Stimulated activated CD8-positive, alpha-beta memory T cell treated with anti-CD3 and anti-CD28 coated beads, Interleukin-4, amount 100 ng/mL, for 4 hours (primary cell): ENCODE measurements around the gene CARM1.

Experiments used
- DNase-seq, 2 donors: peaks; one replicate each; pipeline ENCODE4 v3.0.0-alpha.2; 2020; ENCODE audit warnings: low read depth in 2 of 2, low spot score in 1 of 2

CARM1 gene

DNA sequence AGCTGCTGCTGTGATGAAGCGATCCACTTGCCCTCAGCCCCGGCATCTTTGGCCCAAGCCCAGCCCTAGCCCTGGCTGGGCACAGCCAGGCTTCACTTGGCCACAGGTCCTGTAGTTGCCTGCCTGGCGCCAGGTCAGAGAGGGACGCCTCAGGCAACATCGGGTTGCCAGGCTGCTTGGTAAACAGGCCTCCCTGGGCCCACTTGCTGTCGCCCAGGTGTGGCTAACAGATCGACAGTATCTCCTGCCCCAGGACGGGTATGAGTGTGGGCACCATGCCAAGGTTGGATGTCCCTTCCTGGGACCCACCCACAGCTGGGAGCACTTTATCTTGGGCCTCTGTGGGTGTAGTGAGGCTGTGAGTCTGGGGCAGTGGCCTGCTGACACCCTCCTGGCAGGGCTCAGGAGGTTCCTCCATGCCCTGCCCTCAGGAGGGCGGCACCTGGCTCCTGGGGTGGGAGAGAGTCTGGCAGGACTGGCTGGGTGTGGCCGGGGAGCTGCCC lies 27.8 kb downstream of the CARM1 start:
- no peak for DNase-seq

DNA sequence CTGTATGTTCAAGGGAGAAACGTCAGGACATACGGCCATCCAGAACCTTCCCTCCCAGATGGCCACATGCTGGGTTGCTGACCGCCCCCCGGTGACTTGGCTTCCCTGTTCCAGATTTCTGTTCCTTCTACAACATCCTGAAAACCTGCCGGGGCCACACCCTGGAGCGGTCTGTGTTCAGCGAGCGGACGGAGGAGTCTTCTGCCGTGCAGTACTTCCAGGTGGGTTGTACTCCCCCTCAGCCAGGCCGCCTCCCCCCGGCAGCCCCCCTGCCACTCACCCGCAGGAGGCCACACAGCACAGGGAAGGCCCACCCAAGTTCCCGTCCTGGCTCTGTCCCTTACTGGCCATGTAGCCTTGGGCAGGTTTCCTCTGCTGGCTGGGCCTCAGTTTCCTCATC lies 36.6 kb downstream of the CARM1 start:
- DNase-seq: no peak

DNA sequence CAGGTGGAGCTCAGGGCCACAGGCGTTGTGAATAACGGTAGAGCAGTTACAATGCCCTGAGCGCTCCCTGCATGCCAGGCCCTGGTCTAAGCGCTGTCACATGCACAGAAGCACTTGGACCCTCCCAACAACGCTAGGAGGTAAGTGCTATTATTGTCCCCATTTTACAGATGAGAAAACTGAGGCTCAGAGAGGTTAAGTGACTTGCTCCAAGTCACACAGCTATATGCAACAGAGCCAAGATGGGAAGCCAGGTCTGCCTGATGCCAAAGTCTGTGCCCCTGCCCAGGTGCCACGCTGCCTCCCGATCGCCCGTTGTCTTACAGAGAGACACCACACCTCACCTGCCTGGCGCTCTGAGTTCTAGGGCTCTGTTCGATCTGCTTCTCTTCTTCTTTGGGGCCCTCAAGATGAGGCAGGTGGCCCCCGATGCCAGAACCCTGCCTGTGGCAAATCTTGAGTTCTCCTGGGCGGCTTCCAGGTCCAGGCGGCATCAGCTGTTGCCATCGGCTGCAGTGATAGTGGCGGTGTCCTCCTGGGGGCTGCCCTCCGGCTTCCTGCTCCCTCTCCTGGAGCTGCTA lies 37.1 kb downstream of the CARM1 start:
- DNase-seq: no peak

DNA sequence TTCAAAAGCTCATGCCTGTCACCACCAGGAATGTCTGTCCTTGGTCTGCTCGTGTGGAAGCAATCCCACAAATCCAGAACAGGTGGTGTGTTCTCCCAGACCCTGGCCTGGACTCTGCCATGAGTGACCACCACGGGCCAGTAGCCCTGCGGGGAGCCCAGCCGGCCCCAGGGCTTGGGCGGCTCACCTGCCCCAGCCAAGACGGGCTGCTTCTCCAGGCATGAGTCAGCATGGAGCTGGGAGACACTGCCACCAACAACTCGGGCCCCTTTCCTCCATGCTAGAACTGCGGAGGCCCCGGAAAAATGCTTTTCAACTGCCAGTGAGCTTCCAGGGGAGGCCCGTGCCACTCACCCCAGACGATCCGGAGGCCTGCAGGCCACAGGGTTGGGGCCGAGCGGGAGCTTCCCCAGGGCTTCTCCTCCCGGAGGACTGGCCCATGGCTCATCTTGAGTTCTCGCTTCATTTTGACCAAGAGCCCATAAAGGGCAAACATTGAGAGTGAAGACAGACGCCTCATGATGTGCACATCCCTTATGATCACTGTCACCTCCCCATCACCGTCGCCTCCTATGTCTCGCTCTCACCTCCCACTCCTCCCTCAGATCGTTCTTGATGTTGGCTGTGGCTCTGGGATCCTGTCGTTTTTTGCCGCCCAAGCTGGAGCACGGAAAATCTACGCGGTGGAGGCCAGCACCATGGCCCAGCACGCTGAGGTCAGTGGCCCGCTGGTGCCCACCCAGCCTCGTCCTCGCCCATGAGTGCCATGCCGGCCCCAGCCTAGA lies 40.4 kb downstream of the CARM1 start:
- DNase-seq: no peak

DNA sequence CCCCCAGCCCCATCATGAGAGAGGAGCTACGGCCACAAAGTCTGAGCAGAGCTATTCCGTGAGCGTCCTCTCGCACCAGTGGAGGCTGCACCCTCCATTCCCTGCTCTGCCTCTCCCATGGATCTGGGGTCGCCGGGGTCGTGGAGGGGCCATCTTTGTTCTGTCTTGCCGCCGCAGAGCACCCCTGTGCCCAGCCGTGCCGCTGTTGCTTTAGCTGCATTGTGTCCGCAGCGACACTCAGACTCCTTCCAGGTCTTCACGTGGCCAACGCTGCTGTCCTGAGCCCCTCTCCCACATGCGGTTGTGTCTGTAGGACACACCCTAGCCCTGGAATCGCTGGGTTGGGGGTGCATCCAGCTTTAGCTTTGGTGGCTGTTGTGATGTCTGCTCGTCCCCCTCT lies 41.3 kb downstream of the CARM1 start:
- no peak for DNase-seq

DNA sequence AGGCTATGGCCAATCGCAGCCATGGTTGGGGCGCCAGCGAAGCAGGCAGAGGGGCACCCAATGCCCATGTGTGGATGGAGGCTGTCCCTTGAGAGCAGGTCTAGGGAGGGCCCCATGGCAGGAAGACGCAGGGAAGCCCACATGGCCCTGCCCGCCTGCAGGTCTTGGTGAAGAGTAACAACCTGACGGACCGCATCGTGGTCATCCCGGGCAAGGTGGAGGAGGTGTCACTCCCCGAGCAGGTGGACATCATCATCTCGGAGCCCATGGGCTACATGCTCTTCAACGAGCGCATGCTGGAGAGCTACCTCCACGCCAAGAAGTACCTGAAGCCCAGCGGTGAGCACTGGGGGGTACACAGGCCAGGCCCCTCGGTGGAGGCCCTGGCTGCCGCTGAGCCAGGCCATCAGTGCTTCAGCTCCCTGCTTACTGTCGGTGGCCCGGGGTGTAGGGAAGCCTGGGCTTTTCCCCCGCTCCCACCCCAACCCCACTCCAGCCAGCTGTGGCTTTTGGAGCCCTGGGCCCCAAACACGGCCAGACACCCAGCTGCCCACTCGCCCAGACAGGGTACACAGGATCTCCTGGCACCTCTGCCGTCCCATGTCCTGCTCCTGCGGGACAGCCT lies 42.5 kb downstream of the CARM1 start:
- DNase-seq: no peak

DNA sequence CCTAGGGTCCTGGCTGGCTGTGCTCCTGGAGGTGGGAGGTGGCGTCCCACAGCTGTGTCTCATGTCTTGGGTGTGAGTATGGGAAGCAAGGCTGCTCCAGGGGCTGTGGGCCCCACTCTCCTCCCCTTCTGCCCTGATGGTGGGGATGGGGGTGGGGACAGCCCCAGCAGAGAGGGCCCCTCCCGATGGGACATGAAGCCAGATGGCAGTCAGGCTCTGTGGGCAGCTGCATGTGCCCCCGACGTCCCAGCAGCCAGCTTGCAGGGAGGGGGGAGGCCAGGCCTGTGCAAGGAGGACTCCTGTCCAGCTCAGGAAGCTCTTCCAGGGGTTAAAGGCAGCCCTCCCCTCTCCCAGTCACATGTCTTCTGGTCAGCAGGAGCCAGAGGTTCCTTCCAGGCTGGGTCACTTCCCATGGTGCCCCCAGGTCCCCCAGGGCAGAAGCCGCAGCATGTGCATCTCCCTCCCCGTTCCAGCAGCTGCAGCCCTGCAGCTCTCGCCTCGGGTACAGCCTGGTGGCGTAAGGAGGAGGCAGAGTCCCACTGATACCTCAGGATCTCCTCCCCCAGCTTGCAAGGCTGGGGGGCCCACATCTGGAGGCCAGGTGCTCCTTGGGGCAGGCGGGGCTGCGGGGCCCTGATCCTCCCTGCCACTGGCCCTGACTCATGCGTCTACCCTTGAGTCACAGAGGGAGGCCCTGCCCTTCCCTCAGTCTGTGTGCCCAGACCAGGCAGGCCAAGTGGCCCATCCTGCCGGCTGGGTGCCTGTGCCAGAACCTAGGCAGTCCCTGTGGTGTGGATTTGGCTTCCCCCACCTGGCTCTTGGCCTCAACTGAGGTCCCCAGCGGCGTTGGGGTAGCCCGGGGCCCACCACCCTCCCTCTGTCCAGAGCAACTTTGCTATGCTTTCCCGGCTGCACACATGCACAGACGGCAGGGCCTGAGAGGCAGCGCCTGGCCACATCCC lies 44.1 kb downstream of the CARM1 start:
- no peak for DNase-seq

DNA sequence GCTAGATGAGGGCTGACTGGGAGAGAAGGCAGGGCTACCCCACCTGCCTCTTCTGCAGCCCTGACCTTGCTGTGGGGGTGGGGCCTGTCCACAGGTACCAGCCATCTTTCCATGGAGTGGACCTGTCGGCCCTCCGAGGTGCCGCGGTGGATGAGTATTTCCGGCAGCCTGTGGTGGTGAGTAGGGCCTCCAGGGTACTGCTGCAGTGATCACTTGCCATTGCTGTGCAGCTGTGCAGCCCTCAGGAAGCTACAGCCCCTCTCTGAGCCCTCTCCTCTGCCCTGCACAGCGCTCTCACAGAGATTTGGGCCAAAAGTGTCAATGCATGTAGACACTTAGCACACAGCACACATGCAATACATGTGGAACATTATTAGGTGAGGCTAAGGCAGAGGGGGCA lies 45.2 kb downstream of the CARM1 start:
- no peak for DNase-seq

DNA sequence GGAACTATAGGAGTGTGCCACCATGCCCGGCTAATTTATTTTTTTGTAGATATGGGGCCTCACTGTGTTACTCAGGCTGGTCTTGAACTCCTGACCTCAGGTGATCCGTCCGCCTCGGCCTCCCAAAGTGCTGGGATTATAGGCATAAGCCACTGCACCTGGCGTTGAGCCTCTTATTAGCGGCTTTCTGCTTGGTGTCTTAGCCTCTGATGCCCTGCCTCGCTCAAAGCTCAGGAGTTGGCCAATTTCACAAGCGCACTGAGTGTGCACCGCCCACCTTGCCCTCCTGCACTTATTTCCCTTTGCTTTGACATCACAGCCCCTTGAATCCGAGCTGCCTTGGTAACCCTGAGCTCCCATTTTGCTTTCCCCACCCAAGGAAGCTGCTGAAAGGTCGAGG lies 47.0 kb downstream of the CARM1 start:
- no peak for DNase-seq

DNA sequence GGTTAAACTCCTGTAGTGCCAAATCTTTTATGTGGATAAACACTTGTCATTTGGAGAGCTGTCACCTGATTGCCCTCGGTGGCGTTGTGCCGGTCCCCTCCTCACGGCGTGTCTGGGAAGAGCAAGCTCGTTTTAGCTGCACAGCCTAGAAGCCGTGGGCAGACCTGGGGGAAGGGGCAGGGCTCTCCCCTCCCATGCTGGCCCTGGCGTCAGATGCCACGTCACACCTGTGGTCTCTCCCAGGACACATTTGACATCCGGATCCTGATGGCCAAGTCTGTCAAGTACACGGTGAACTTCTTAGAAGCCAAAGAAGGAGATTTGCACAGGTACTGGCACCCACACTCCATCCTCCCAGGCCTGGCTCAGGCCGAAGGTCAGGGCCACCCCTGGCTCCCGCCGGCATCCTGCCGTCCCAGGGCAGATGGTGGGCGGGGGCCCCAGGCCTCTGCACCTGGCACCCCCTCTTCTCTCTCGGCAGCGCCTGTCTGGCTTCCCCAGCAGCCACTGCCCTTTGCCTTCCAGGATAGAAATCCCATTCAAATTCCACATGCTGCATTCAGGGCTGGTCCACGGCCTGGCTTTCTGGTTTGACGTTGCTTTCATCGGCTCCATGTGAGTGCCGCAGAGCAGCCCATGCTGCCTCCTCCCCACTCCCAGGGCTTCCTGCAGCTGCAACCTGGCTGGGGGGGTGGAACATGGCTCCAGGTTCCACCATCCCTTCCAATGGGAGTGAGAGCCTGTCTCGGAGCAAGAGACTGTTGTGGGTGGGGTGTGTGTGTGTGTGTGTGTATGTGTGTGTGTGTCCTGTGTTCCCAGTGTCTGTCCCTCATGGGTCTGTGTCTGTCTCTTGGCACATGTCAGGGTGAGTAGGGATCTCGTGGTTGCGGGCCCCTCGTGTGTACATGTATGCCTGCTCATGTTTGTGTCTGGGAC lies 48.3 kb downstream of the CARM1 start:
- DNase-seq: no peak

DNA sequence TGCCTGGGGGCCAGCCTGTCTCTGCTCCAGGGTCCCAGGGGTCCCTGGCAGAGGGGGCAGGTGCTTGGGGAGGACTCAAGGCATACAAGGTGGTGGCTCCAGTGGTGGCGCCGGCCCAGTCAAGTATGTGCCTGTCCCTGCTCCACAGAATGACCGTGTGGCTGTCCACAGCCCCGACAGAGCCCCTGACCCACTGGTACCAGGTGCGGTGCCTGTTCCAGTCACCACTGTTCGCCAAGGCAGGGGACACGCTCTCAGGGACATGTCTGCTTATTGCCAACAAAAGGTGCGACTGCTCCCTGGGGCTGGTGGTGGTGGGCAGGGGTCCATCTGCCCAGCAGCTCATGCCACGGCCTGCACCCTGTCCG lies 48.9 kb downstream of the CARM1 start:
- no peak for DNase-seq

DNA sequence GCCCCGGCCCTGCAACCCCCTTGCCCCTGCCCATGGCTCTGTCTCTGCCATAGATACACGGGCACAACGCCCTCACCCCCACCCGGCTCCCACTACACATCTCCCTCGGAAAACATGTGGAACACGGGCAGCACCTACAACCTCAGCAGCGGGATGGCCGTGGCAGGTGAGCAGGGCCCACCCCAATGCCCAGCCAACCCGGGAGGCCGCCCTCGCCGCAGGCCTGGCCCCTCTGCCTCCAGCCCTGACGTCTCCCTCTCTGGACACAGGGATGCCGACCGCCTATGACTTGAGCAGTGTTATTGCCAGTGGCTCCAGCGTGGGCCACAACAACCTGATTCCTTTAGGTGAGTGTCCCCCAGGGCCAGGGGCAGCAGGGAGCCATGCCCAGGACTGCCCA lies 49.4 kb downstream of the CARM1 start:
- no peak for DNase-seq

DNA sequence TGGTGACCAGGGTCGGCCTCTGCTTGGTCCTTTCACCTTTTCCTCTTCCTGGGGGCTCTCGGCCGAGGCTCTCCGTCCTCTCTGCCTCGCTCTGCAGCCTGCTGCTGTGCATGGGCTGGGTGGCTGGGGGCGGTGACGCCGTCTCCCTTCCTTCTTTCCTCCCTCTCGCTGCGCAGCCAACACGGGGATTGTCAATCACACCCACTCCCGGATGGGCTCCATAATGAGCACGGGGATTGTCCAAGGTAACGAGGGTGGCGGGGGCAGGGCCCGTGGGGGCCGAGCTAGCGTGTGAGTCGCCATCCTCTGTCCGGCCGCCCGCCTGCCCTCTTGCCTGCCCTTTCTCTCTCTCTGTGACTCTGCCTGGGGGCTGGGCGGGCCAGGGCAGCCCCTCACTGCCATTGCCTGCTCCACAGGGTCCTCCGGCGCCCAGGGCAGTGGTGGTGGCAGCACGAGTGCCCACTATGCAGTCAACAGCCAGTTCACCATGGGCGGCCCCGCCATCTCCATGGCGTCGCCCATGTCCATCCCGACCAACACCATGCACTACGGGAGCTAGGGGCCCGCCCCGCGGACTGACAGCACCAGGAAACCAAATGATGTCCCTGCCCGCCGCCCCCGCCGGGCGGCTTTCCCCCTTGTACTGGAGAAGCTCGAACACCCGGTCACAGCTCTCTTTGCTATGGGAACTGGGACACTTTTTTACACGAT lies 50.0 kb downstream of the CARM1 start:
- no peak for DNase-seq

DNA sequence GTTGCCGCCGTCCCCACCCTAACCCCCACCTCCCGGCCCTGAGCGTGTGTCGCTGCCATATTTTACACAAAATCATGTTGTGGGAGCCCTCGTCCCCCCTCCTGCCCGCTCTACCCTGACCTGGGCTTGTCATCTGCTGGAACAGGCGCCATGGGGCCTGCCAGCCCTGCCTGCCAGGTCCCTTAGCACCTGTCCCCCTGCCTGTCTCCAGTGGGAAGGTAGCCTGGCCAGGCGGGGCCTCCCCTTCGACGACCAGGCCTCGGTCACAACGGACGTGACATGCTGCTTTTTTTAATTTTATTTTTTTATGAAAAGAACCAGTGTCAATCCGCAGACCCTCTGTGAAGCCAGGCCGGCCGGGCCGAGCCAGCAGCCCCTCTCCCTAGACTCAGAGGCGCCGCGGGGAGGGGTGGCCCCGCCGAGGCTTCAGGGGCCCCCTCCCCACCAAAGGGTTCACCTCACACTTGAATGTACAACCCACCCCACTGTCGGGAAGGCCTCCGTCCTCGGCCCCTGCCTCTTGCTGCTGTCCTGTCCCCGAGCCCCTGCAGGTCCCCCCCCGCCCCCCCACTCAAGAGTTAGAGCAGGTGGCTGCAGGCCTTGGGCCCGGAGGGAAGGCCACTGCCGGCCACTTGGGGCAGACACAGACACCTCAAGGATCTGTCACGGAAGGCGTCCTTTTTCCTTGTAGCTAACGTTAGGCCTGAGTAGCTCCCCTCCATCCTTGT lies 50.7 kb downstream of the CARM1 start:
- no peak for DNase-seq

DNA sequence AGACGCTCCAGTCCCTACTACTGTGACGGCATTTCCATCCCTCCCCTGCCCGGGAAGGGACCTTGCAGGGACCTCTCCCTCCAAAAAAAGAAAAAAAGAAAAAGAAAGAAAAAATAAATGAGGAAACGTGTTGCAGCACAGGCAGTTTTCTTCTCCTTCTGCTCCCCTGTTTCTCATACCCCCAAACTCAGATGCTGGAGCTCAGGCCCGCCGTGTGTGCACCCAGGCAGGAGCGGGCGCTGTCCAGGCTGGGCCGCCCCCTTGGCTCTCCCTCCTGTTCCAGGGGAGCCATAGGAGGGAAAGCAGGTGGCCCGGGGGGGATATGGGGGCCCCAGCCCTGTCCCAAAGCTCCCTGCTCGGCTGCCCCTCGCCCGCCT lies 51.3 kb downstream of the CARM1 start:
- DNase-seq: no peak

DNA sequence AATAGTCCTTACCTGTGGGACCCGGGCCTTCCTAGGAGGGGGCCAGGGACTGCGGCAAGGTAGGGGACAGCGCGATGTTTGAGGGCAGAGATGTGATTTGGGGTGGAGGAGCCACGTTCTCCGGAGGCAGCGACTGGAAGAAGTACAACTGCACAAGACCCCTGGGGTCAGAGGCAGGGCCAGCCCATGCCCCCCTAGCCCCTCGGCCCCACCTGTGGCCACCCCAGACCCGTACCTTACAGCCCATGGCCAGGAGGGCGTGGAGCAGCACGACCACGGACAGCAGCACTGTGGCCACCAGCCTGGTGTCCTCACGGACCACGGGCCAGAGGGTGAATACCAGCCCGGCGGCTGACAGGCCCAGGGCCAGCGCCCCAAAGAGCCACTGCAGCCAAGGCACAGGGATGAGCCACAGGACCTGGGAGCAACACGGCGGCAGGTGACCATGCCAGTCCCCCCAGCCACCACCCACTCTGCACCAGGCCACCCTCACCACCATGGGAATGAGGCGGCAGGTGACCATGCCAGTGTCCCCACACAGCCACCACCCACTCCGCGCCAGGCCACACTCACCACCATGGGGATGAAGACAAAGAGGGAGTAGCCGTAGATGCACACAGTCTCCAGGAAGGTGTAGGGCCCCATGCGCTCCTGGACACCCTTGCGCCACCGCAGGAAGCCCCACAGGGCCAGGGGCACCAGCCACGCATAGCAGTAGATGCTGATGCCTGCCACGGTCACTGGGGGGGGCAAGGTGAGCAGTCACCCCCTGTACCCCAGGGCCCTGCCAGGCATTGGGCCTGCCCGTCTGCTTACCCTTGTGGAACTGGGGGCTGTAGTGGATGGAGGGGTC lies 52.1 kb downstream of the CARM1 start:
- no peak for DNase-seq

DNA sequence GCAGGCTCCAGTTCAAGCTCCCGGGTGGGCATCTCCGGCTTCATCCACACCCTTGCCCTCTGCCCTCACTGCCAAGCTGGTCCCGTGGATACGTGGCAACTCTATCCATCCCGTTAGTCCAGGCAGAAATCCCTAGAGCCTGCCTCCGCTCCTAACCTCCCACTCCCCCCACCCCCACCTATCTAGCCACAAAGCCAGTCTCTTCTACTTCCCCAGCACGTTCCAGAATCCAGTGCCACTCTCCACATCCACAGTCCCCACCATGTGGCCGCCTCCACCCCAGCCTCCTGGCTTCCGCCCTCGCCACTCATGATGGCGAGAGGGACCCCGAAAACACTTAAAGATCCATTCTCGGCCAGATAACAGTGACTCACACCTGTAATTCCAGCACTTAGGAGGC lies 53.2 kb downstream of the CARM1 start:
- DNase-seq: no peak
